Cortex of kidney (tissue), 1 donor: Measurements from ENCODE around the gene MIPEP.

Source experiments
- DNase-seq: peaks from one replicate; lab custom pipeline; 2025; lab: John Stamatoyannopoulos, UW

Gene MIPEP

DNA sequence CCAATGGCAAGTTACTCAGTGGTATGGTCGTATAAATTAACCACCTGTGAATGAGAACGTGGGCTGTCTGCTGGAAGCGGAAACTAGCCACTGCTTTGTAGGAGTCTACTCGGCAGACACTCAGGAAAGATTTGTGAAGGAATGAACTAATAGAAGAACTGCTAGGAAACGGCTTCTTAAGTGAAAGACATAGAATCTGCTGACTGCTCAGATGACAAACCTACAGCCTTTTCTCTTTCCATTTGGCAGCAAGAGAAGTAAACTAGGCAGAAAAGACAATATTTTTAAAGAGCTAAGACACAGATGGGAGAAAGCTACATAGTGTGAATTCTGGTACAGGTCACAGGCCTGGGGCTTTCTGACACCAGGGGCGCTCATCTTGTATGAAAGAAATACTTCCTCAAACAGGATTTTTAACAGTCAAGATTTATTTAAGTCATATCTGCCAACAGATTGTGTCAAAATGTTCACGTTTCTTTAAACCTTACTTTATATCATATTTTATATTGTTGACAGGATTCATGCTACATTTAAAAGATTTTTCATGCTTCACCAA, 78.4 kb downstream of the MIPEP start:
- no peak for DNase-seq

DNA sequence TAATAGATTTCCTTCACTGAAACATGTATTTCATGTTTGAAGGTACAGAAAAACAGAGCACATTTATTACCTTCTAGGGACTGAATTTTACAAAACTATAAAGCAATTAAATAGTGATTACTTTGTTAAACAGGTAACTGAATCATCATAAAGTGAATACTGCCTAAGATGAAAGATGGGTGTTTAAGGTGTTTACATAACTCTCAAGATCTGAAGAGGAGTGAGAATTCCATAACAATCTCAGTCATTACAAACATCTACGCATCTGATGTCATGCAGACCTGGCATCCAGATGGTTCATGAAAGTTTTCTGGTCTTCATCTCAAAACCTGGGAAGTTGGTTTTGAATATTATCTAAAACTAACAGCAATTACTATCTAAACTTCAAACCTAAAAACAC, 80.4 kb downstream of the MIPEP start:
- no peak for DNase-seq

DNA sequence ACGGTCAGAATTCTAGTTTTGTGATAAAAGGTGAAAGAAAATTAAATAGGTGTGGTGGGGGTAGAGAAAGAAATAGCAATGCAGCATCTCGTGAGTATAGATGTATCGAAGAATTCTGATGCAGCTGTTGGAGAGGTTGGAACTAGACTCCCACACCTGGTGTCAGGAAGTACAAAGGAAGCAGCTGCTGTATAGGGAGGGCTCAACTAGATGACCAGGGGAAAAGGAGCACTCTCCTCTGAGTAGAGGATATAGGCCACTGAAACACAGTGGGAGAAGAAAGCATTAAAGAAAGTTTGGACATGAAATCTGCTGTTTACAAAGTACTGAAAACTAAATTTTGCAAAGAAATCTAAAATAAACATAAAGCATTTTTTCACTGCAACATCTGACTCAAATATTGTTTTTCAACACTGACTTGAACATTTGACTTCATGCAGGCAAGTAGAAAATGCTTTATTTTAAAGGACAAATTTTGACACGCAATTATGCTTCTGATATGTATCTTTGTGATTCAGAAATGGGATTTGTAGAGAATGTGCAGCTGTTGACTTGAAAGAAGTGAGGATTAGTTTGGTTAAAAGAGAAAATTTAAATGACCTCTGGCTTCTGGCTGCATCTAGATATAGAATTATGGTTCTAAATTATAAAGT, 82.2 kb downstream of the MIPEP start:
- no peak for DNase-seq

DNA sequence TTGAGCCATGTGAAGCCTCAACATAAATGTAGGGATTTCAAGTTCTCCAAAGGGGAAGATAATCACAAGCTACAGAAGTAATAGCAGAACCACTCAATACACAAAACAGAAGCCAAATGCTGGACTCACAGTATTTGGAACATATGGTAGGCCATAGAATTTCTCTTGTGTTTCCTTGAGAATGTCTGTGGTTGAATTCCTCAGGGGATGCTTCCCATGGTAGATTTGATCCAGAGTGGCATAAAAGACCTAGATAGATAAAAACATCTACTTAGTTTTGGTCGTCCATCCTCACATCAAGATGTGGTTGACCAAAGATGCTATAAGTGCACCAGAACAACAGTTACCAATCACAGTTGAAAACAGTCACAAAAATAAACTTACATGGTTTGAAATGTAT, 83.4 kb downstream of the MIPEP start:
- DNase-seq: no peak

DNA sequence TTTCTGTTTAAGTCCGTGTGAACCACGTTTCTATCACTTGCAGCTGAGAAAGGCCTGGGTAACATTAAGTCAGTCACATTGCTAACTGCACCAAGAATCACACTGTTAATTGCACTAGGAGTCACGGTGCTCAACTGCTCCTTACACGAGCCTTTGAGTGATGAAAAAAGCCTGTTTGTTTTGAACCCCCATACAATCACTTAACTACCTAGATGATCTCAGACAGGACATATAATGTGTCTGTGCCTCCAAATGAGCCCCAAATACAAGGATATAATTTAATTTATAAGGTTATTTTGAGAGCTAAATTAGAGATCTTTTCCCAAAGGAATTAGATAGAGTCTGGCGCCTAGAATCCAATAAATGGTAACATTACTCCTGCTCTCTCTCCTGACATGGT, 84.1 kb downstream of the MIPEP start:
- DNase-seq: no peak

DNA sequence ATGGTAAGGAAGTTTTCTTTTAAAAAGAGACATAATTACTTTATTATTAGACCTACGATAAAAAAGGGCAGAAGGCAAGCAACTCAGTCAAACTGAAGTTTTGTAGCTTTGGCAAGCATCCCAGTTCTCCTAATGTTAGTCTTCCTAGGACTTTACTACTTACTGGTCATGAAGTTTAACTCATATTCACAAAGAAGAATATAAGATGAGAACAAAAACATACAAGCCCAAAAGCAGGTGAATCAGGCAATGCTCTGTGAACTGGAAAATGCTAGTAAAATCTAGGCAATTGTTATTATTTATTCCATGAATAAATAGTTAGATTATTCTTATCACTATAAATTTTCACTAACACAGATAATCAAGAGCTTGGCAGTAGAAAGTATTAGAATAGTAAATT, 85.0 kb downstream of the MIPEP start:
- DNase-seq: no peak

DNA sequence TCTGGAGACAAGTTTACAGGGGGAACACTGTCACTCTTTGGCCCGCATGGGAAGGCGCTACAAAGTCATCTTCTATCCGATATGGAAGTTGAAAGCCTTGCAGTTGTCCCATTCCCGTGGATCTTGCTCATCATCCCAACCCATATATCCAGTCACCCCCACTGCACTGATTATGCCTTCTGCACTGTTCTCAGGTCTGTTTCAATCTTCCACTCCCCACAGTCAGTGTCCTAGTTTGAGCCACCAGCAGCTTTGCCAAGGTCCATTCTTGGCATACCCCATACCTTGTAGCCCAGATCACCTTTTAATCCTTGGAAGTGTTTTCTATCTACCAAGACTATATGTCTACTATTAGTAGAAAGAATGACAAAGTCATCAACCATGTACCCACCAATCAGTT, 88.1 kb downstream of the MIPEP start:
- DNase-seq: no peak

DNA sequence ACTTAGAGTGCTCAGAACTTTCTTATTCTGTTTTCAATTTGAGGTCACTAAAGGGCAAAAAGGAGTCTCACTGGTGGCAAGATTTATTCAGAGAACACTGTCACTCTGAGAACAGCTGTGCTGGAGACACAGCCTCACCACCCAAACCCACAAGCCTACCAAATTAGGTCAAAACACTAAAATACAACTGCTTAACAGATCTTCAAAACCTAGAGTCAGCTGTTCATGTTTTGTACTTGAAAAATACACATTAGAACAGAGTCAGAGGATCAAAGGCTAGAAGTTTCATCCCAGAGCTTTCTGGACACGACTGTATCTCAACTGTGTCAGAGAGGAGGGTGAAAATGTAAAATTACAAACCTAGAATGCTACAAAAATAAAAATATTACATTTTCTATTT, 89.3 kb downstream of the MIPEP start:
- DNase-seq: no peak

DNA sequence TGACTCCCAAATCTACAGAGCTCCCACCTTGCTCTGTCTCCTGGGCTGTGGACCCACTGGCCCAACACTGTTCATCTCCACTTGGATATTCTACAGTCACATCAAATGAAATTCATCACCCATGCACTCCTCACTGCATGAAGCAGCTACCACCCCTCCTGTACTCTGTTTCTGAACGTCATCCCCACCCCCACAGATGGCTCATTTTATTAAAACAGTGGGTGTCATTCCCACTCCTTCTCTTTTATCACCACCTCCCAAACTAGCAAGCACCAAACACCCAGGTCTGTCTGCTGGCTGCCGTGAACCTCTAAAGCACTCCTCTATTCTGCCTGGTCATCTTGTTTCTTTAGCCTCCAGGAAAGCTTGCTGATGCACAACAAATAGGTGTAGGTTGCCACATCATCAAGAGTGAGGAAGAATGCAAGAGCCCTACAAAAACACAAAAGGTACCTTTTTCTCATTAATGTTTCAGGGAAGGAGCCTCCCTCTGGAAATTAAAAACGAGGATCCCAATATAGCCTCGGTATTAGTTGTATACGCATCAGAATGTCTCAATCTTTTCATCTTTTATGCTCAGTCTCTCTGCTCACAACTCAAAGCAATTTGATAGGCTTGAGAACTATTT, 91.8 kb downstream of the MIPEP start:
- no peak for DNase-seq

DNA sequence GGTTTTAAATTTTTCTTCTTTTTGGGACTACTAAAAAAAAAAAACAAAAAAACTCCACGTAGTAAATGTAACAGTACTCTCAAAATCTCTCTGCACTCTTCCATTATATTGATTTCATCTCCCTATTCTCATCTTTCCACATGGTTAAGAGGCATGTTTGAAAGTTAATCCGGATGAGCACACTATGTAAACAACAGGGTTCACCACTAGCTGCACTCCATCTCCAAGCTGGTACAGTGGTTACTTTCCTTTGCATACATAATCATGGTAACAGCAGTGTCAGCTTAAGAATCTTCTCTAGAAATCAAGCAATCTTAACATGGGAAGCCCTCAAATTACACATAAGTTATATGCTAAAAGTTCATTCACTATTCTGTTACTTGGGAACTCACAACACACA, 92.6 kb downstream of the MIPEP start:
- DNase-seq: no peak

DNA sequence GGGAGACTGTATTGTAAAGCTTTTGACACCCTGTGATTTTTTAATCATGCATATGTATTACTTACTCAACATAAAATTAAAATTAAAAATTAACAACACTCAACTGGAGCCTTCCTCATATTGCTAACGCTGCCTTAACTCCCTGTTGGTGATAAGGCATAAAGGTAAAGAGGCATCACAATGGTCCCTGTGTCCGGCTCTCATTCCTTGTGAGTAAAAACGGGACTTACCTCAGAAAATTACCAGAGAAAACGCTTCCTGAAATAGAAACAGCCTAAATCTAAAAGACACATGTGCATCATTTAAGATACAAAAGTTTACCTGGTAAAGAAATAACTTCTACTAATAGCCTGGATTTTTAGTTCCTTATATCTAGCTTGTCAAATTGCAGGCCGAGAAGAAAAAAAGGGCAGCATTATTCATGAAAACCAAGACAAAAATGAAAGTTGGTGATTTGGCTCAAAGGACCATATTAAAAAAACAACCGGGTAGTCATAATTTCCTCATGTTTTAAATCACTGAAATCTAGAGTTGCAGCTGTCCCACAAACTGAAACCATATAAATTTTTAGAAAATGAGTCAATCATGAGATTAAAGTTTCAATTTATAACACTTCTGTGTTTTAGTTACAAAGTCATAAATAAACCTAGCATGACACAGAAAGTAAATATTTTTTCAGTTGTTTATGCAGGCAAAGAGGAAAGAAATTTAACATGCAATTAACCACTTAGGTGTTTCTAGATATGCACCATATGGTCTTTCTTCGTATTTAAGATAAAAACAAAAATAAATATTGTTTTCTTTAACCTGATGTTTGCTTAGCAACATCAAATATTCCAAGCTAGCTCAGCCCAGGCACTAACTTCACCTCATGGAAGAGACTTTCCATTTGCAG, 94.7 kb downstream of the MIPEP start:
- DNase-seq: no peak

DNA sequence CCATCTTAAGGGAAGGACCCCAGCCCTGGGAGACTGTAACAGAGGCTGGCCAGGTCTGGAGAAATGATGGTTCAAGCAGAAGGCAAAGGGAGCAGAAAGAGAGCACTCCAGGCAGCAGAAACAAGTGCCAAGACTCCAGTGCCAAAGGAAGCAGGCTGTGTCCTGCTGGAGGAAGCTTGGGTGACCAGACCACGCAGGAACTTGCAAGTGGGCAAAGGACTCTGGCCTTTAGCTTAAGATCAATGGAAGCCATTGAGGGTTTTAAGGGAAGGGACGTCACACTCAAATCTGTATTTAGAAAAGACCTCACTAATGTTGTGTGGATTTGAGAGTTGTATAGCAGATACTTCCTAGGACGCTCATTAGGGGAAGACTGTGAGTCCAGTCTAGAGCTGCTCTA, 95.5 kb downstream of the MIPEP start:
- DNase-seq: no peak

DNA sequence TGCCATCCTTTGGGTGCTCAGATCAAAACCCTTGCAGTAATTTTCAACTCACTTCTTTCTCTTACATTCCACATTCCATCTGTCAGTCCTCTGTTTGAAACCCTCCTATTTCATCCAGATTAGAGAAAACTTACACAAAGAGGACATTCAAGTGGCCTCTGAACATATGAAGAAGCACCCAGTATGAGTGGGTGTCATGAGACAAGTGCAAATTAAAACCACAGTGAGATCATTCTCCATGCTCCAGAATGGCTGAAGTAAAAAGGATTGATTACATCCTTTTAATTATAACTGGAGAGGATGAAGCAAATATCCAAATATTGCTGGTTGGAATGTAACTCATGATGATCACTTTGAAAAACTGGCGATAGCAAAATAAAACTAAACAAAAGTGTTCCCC, 96.5 kb downstream of the MIPEP start:
- no peak for DNase-seq

DNA sequence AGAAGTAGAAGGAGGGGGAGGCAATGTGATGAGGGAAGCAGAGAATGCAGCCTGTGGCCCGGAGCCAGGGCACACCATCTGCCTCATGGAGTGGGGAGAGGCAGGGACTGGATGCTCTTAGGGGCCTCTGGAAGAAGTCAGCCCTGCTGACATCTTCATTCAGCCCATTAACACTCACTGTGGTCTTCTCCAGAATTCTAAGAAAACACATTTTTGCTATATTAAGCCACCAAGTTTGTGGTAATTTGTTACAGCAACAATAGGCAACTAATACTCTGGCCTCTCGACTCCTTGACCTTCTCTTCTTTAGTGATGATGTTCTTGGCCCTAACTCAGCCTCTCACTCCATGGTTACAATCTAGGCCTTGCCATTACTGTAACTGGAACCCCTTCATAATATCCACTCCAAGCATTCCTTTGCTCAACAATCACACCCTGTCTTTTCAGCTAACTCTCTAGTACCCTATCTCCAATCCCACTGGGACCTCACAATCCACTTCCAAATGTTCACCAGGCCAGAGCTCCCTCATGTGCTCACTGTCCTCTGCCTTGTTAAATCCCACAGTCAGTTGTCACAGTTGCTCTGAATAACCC, 98.5 kb downstream of the MIPEP start:
- no peak for DNase-seq

DNA sequence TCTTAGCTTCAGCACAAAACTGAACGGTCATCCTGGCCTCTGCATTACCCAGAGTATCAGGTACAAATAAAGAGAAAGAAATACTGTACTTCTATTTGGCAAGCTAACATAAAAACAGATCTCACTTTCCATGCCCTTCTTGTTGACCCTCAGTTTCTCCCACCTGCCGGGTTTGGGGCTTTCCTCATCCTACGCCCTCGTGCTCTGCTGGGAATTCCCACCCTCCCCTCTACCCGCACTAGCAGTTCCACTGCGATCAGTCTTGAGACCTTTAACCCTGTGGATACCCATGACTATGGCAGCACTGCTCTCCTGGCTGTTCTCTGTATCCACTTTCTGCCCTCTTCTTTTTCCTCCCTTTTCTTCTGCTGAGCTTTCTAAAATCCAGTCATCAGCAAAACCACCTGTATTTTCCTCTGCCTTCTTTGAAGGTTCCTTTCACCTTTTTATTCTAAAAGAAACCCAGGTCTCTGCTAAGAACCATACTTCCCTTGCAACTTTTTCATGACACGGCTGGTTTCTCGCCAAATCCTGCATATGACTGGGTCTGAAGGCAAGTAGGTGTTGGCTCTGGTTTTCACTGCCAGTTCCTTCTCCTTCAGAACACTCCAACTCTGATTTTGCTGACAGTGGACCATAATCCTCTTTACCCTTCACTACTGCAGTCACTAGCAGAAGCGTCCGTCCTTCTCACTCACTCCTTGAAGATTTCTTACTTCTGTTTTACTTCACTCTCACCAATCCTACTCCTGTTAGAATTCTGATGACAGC, 99.4 kb downstream of the MIPEP start:
- DNase-seq: no peak

DNA sequence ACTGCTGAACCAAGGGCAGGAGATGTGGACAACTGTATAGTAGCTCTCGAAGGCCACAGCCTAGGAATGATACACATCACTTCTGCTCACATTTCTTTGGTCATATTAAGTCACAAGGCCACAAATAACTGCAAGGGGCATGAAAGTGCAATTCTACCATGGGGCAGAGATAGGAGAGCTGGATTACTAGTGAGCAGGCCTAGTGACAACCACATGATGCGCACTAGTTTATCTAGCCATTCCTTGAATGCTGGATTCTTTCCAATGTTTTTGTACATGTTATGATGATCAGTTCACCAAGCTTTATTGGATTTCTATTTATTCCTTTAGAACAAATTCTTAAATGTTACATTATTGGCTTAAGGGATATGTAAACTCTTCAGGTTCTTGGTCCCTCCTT, 100.7 kb downstream of the MIPEP start:
- DNase-seq: no peak

DNA sequence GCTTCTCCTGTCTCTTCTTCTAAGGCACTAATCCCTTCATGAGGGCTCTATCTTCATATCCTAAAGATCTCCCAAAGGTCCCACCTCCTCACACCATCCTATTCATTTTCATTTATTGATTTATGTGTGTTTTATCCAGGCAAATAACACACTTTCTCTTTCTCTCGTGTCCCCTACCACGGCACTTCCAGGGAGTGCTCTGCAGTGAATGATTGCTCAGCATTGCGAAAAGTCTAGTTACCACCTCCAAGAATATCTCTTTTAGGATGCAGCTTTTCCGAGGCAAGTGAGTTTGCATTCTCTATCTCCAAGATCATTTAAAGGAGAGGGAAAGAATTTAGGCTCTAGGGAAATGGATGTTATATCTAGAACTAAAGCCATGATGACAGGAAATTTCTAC, 101.7 kb downstream of the MIPEP start:
- no peak for DNase-seq

DNA sequence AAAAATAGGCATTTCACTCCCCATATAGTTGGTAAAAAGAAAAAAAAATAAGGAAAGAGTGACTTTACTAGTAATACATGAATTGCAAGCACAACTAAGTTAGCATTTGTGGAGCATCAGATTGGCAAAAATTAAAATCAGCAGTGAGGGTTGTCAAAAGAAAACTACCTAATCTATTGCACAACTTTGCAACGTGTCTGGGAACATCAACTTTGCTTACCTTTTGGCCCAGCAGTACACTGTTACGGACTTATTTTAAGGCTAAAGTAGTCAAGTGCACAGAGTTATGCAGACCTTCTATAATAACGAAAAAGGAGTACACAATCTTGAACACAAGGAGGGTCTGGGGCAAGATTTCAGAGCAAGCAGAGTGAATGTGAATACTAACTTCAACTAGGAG, 102.6 kb downstream of the MIPEP start:
- no peak for DNase-seq

DNA sequence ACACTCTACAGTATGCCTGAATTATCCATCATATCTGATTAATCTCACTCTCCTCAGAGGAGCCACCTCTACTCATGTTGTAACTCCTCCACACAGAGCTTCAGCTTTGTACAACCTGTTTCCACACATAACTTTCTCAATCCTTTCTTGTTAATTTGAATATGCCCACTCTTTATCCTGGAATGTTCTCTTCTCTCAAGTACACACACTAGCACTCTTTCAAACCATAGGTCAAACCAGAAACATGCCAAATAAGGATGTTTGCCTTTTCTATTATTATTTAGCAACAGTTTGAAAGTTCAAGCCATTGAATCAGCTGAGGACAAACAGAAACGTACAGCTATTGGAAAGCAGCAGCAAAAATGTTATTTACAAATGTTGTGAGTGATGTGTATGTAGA, 110.3 kb downstream of the MIPEP start:
- DNase-seq: no peak

DNA sequence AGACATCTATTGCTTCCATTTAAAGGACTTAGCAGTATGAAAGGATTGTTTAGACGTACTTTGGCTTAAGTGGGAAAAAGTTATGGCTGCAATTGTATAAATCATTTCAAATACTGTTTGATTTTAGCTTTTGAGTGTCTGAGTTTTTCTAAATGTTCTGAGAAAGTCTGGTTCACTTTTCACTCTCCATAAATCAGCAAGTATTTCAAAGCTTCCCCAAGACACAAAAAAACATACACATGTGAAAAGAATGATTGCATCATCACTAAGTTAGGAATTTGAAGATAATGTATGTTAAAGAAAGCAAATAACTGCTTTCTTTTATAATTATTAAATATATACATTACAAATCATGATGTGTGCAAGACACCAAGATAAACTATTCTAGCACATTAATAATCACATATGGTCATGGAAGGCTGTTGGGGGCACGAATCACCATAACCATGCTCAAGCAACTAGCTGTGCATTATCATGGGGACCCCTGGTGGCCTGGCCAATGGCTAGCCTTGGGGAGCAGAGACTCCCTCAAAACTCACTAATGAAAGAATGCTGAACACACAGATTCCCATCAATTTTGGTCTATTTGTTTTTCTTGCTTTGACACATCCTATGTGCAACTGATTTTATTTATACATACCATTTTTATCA, 111.1 kb downstream of the MIPEP start:
- no peak for DNase-seq

DNA sequence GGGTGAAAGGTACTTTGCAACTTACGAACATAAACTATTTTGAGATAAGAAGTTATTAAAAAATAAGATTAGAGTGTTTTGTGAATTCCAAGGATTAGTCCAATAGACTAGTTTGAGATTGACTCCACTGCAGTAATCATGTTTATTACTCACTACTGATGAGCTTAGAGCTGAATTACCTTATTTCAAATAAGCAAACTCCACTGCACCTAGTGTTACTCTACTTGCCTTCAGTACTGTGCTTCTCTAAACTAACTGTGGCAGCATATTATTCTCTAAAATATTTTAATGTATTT, 111.7 kb downstream of the MIPEP start:
- DNase-seq: no peak
